ENCODE results near the gene PRKAG2.

DNA sequence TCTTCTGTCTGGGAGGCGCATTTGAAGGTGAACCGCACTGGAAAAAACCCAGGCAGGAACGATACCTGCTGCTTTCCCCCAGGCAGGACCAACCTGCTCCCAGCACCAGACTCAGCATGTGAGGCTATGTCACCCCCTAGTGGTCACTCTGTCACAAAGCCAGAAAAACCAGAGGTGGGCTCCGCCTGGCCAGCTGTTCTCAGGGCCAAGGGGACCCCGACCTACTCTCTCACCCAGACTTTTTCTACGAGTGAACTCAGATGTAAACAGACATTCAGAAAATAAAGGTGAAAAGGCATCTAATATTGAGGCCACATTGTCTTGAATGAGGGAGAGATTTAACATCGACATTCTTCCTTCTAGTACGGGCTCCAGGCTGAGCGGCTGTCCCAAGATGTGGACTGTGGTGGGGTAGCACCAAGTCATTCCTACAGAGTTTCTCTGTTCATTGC is 117.3 kb downstream of the PRKAG2 start:
- TF ChIP-seq ETS1 (CRISPR knock-in tag; IDR thresholded peaks at IDR 0.05) (no peak), GABPB1 (CRISPR knock-in tag; IDR thresholded peaks at IDR 0.05) (no peak), CHD2 (IDR thresholded peaks at IDR 0.05; ENCODE audit: low read depth, low read length) (no peak), SMARCC2 (IDR thresholded peaks at IDR 0.05) (no peak), ZHX1 (CRISPR knock-in tag; IDR thresholded peaks at IDR 0.05; ENCODE audit: low read depth) (no peak), USF2 (IDR thresholded peaks at IDR 0.05; ENCODE audit: low read depth, low read length) (no peak), USF2 (CRISPR knock-in tag; IDR thresholded peaks at IDR 0.05; ENCODE audit: borderline replicate concordance) (no peak), ZNF256 (CRISPR knock-in tag; conservative IDR thresholded peaks at IDR 0.05) (no peak), KDM4B (CRISPR knock-in tag; IDR thresholded peaks at IDR 0.05) (no peak), SOX5 (CRISPR knock-in tag; IDR thresholded peaks at IDR 0.05; ENCODE audit: borderline replicate concordance) (no peak), RXRA (CRISPR knock-in tag; IDR thresholded peaks at IDR 0.05) (no peak)
- TF ChIP-seq, protein P1, sequence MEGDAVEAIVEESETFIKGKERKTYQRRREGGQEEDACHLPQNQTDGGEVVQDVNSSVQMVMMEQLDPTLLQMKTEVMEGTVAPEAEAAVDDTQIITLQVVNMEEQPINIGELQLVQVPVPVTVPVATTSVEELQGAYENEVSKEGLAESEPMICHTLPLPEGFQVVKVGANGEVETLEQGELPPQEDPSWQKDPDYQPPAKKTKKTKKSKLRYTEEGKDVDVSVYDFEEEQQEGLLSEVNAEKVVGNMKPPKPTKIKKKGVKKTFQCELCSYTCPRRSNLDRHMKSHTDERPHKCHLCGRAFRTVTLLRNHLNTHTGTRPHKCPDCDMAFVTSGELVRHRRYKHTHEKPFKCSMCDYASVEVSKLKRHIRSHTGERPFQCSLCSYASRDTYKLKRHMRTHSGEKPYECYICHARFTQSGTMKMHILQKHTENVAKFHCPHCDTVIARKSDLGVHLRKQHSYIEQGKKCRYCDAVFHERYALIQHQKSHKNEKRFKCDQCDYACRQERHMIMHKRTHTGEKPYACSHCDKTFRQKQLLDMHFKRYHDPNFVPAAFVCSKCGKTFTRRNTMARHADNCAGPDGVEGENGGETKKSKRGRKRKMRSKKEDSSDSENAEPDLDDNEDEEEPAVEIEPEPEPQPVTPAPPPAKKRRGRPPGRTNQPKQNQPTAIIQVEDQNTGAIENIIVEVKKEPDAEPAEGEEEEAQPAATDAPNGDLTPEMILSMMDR (CRISPR knock-in tag; IDR thresholded peaks at IDR 0.05), result peak; percentile 93
- TF ChIP-seq, protein P2, sequence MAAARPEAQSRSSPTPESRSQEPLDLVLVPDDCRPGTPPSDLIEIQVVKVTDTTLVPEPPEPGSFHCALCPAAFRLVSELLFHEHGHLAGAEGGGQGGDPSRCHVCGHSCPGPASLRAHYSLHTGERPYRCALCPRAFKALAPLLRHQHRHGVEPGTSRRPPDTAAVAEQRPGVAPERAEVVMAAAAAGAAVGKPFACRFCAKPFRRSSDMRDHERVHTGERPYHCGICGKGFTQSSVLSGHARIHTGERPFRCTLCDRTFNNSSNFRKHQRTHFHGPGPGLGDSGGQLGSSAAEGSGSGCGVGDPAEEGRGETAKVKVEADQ (CRISPR knock-in tag; IDR thresholded peaks at IDR 0.05; ENCODE audit: borderline replicate concordance), result no peak
